HG03432 (cell line): ENCODE data around the gene SLC7A11.

Experiments used
- ATAC-seq: cut with Tn5 transposase; IDR thresholded peaks from one replicate; pipeline ENCODE4 v1.9.1; 2021; ENCODE audit warnings: mild to moderate bottlenecking, moderate library complexity; ENCODE audit not compliant: unreplicated experiment

The SLC7A11 gene

DNA sequence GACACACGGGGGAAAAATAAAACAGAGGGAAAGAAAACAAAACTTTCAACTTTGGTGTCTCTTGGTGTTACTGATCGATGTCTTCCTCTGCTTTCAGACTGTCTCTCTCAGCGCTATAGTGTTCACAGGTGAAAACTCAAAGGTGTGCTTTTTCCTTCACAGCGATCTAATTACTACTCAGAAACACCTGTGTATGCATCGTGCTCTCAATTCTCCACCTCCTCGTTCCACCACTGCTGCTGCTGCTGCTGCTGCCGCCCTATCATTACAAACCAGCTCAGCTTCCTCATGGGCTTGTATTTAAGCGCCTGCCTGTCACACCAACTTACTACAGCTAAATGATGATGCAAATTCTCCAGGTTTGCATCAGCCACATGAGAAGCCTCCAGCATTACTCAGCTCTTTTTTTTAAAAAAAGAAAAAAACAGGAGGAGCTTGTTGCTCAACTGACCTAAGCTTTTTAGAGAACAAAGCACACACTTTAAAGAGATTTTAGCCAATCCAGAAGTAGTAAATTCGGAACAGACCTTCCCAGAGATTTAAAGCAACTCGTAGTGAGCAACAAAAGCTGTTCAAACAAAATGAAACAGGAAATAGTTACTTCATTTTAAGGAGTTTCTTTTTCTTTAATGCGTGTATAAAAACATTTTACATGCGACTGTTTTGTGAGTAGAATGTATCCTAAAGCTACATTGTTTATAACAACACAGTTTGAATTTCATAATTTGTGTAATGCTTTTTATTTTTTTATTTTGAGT is at the start of gene SLC7A11:
SLC7A11 (minus strand) TSS at position 274 of the 758 bp plus-strand sequence. CDS start 280 bp downstream, outside the sequence.
- peak; percentile 98 for ATAC-seq

DNA sequence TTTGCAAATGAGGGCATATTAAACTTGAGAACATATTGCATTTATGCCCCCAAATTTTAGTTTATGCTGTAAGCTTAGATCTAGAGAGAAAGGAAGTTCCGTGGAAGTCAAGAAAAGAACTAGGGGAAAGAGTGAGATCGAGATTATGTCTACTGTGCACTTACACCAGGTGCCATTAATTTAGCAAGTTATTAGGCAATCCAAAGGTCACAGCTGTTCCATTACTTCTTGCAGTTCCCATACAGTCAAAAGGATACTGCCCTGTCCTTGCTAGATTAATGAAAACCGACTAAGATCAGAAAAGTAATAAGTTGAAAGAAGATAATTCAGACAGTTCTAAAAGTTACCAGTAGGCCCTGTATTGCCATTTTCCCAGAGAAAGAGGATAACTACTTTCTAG is 49.3 kb upstream of the SLC7A11 start:
- ATAC-seq: no peak

DNA sequence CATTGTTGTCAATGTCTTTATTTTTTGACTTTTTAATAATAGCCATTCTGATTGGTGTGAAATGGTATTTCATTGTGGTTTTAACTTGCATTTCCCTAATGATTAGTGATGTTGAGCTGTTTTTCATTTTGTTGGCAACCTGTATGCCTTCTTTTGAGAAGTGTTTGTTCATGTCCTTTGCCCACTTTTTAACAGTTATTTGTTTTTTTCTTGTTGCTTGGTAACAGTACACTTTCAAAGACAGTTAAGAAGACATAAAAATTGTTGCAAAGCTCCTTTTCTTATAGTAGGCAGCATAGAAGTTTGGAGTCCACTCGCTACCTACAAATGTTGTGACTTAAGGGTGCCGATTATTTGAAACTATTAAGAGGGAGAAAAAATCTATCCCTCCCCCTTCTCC is 48.7 kb upstream of the SLC7A11 start:
- no peak for ATAC-seq

DNA sequence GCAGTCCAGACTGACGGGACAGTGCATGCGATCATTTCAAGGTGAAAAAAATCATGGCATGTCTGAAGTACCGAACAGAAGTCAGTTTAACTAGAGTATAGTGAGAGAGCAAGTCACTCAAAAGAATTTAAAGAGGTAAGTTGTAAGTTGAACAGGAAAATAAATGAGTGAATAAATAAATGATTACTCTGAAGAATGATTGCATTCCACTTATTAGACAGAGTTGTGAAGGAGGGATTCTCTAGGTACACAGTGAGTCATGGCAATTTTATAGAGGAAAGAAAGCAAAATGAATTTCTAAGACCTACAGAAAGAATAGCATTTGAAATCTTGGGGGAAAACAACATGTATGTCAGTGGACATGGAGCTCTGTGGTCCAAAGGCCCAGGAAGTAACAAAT is 37.1 kb upstream of the SLC7A11 start:
- no peak for ATAC-seq

DNA sequence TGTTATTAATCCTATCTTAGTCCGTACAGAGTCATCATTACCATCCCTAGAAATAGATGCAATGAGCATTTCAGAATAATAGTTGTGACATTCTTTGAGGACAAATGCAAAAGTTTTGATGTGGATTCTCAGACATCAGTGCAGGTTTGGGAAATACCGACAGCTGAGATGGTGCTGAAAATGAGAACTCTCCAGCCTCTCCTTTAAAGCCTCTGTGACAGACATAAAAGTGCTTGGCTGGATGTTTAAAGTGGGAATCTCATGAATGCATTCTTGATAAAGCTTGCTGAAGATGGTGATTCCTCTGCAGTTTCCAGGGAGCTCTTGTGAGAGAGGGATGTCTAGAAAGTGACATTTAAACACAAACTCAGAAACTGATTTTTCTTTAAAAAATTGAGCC is 35.0 kb upstream of the SLC7A11 start:
- ATAC-seq: no peak

DNA sequence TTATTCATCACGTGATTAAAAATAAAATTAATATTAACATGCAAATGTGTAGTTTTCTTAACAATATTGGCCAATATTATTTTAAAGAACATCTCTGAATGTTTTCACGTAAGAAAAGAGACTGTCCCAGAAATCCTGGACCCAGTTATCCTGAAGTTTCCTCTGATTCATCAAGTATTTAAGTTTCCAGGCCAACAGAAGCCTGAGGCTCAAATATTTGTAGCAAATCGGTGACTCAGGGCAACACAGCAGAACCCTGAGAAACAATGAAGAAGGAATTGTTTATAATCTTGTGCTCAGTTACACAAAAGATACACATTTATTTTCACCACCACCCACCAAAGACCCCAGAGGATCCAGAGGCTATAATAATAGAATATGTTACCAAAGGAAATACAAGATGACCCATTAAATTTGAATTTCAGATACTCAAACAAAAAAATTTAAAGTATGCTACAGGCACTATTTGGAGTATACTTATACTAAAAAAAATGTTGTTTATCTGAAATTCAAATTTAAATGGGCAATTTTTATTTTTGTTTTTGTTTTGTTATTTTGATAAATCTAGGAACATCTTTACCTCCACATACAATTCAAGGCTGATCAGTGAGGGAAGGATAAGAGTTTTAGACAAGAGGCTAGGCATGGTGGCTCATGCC is 33.9 kb upstream of the SLC7A11 start:
- no peak for ATAC-seq

DNA sequence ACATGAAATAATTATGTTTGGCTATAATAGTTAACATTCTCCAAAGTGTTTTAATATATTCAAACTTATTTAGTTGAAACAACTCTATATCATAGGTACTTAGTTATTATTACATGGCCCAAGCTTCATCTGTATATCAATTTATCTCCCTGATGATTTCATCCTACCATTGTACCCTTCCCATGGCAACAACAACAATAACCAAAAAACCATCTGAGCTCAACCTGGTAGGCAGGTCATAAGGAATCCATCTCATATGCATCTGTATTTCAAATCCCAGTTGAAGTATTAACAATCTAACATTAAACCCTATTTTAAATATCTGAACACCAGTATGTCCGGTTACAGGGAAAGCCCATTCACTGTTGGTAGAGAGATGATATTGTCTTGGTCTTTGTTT is 33.1 kb upstream of the SLC7A11 start:
- ATAC-seq: no peak

DNA sequence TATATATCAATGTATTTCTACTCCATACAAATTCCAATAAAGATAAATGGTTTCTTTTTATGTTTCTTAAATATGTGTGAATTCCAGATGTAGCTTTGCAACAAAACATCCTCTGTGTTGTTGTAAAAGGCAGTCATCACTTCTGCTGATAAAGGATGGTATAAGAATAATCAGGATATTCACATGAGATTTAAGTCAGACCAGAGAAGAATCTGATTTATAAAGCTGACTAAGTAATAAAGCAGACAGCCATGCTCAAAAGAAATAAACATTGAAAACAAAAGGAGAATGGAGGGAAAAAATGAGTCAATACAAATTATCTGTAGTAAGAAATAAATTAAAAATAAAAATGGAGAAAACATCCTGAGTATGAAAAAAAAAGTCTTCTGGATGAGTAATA is 27.0 kb upstream of the SLC7A11 start:
- ATAC-seq: no peak

DNA sequence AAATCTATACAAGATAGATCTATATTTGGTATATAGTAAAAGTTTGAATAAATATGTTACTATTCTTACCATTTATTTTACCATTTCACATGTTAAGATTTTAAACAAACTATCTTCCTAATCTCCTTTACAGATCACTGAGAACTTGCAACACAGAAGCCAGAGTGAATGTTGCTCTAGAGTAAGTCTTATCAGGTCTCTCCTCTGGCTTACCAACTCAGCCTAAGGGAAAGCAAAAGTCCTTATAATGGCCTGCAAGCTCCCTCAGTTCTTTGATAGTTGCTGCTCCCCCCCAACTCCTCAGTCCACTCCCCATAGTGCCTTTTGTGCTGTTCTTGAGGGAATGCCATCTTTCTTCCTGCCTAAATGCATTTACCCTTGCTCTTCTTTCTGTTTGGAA is 25.7 kb upstream of the SLC7A11 start:
- no peak for ATAC-seq

DNA sequence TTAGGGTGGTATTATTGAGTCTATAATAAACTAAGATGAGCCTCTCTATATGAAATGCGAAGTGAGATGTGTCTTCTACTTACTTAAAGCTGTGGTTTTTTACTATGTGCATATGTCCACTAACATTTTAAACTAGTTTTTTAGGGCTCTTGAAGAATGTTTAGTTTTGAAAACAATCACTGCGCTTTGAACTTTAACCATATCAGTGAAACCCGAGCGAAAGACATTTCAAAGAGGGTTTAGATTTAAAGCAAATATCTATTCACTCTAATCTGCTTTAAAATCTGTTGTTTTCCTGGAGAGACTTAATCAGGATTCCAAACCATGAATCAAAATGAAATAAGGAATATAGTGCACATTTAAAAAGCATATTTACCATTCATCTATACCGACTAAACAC is 24.8 kb upstream of the SLC7A11 start:
- no peak for ATAC-seq

DNA sequence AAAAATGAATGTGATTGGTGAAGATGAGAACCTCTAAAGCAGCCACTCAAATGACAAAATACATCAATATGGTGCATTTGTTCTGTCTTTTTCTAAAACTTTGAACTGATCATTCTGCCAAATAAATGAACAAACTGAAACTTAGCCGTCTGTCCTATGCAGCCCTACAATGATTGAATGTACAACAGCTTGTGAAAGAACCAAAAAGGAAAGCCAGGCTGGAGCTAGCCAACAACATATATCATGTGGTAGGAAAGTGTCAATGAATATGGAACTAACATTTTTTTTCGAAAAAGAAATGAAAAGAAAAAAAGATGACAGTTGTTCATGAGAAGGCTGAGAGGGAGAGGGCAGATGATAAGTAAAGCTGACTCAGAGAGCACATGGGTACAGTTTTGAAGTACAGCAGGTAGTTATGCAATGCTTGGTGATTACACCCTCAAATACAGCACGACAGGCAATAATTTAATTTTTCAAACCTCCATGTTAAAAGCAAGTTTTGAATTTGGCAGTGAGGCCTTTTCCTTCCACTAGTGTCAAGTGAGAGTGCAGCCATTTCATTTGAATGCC is 21.2 kb upstream of the SLC7A11 start:
- no peak for ATAC-seq

DNA sequence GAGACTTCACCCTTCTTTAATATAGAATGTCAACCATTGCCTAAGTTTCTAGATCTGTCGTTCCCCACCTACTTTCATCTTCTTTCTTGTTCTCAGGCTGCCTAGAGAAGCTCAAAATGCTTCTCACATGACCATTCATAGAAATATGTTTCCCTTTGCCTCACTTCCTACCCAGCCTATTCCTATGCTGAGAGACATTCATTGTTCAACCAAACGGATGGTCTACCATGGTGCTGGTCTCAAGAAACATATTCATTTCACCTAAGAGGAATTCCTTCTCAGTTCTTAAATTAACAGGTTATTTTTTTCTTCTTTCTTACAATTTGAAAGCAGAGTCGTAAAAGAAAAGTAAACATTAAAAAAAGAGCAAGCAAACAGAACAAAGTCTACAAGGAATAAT is 20.3 kb upstream of the SLC7A11 start:
- ATAC-seq: no peak

DNA sequence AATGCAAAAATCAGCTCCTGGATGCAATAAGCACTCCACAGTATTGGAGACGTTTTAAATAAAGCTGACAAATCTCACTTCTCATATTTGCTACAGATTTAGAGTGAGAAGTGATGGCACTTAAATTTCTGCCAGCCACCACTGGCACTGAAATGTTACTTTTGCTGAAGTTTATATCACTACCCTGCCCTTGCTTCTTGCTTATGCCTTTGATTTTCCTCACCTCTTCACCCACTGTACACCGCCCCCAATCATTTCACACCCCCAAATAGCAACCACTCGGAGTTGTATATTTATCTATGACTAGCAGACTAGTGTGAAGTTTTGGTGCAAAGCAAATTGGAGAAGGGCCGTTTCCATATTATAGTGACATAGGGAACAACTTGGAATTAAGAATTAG is 19.9 kb upstream of the SLC7A11 start:
- no peak for ATAC-seq

DNA sequence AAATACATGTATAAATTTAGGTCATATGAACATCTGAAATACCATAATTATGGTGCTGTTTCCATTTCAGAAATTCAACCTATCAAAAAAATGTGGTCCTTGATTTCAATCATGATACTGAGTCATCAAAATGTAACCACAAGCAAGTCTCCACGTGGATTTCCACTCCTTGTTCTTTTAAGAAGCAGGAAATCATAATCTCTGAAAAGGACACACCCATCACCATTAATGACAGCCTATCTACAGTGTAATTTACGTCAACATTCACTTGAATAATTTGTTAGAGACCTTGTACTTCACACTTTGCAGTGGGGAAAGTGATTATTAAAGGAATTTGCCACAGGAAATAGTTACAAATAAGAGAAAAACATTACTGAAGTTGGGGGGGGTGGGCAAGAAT is 17.7 kb upstream of the SLC7A11 start:
- ATAC-seq: no peak

DNA sequence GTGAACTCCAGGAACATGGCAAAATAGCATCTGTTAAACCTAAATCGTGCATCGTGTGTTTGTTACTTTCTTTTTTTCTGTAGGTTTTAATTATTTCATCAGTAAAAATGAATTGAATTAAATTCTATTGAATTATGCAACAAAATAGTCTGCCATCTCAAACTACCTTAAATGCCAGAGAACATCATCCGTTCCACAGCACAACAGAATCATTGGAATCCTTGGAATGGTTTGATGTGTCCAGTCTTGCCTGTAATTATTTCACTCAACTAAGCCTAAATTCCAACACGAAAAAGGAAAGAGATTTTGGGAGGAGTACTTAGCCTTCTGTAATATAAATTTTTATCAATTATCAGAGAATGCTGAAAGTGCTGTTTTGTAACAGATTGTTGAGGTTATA is 17.1 kb upstream of the SLC7A11 start:
- no peak for ATAC-seq

DNA sequence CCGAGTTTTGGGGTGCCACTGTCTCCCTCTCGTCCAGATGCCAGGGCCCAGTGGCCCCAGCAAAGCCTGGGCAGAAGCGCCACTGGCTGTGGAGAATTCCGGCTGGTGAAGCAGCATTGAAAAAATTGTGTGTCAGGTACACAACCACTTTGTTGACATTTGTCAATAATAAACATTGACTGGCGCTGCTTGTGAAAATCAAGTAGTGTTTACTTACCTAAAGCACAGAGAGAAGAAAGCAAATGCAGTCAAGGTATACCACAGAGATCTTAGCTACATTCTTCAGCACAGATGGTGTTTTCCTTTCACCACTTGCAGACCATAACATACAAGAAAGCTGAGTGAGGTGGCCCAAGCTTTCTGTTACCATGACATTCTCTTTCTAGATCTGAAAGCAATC is 14.5 kb upstream of the SLC7A11 start:
- ATAC-seq: no peak

DNA sequence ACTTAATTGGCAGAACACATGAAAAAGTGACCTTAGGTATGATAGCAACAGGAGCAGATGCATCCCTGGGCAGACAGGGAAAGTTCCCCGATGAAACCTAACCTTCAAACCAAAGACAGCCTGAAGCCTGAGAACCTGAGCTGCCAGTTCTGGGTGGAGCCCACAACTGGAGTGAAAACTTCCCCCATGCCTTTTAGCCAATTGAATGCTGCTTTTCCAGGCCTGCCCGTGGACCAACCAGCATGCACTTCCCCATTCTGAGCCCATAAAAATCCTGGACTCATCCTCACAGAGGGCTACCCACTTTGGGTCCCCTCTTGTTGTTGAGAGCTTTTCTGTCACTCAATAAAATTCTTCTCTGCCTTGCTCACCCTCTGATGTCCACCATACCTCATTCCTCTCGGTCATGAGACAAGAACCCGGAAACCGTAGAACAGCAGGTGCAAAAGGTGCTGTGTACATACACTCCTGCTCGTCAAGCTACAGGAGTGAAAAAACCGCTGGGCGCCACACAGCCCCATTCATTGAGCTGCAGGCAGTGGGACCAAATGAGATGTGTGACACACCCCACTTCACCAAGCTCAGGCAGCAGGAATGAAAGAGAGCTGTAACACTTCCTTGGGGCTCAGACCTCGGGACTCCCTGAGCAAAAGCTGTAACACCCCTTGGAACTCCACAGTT is 13.9 kb upstream of the SLC7A11 start:
- no peak for ATAC-seq

DNA sequence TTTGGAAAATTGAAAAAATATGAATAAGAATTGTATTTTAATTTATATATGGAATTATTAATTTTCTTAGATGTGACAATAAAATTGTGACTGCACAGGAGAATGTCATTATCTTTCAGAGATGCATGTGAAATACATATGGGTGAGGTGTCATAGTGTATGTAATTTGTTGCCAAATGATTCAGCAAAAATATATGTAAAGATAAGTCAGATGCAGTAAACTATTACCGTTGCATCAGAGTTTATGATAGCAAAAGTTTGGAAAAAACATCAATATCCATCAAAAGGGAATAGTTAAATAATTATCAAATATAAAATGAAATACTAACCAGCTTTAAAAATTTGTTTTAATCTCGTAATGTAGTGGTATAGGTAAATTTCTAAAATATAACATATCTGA is 10.4 kb upstream of the SLC7A11 start:
- no peak for ATAC-seq

DNA sequence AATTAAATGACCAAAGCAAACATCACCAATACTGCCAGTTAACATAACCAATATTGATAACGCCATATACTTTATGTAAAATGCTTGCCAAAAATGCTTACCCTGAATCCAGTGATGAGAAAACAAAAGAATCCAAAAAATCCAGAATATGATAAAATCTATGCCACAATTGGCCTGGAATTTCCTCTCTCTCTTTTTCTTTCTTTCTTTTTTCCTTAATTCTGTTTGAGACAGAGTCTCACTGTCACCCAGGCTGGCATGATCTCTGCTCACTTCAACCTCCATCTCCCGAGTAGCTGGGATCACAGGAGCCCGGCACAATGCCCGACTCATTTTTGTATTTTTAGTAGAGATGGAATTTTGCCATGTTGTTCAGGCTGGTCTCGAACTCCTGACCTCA is 9.8 kb upstream of the SLC7A11 start:
- ATAC-seq: no peak

DNA sequence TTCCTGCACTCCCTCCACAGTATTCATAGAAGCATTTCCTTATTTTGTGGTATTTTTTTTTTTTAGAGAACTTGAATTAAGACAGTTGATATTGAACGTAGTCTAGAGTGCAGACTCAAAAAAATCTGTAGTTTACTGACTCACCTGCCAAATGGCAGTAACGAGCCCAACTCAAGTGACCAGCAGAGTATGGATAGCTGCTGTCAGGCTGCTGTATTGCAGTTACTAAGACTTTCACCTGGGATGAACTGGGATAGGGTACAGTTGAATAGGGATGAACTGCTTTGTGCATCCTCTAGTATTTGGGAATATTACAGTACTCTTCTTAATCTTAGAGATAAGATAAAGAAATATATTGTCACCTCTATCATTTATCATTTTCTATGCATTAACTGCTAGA is 7.0 kb upstream of the SLC7A11 start:
- ATAC-seq: no peak

DNA sequence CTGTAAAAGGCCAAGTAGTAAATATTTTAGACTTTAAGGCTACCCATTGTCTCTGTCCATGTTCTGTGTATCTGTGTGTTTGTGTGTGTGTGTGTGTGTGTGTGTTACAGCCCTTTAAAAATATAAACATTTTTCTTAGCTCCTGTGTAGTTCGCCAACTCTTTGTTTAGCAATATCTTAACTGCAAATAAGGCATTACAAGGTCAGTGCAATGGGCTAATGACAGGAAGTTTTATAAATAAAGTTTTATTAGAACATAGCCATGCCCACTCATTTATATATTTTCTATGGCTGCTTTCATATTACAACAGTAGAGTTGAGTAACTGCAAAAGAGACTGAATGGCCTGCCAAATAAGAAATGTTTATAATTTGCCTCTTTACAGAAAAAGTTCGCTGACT is 5.9 kb upstream of the SLC7A11 start:
- no peak for ATAC-seq

DNA sequence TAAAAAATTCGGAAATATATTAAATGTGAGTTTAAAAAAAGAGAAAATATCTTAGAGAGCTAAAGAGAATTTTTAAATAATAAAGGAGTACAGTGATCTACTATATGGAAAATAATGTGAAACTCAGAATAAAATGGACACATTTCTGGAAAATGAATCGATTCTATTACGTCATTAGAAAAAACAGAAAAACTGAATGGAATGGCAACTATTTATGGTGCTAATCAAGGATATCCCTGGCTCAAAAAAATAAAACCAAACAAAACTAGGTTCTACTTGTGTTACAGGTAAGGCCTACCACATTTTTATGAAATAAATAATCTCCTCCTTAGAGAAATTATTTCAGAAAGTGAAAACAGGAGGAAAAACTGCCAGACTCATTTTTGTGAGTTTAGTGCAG is 5.5 kb upstream of the SLC7A11 start:
- no peak for ATAC-seq
